Measurements from ENCODE around the gene MOGAT1. TPM values are rescaled to one million over a fixed set of nuclear protein-coding genes. Genes with fewer than 3 reads are reported as not detected.

The MOGAT1 gene
- total RNA-seq, 2 donors from 2014 or later = 0.24 TPM; not detected in 1

- no peaks in the 10 kb centered on the region for H3K27me3 ChIP-seq
- peak overlapping the region; percentile 83 for H3K27ac ChIP-seq
- H3K4me1 ChIP-seq = no peaks in the 10 kb centered on the region
- DNase-seq = no peak
- H3K4me3 ChIP-seq = peak overlapping the region; percentile 94
- peak overlapping the region in 1 of 2 donors; percentile 93 for H3K9ac ChIP-seq (ENCODE audit: low read depth in 2 of 2, low read length in 2 of 2)
- intact Hi-C loops (cut with DNase I) = no loop called here
- H3K9me3 ChIP-seq = no peaks in the 10 kb centered on the region
- TF ChIP-seq, protein P1, sequence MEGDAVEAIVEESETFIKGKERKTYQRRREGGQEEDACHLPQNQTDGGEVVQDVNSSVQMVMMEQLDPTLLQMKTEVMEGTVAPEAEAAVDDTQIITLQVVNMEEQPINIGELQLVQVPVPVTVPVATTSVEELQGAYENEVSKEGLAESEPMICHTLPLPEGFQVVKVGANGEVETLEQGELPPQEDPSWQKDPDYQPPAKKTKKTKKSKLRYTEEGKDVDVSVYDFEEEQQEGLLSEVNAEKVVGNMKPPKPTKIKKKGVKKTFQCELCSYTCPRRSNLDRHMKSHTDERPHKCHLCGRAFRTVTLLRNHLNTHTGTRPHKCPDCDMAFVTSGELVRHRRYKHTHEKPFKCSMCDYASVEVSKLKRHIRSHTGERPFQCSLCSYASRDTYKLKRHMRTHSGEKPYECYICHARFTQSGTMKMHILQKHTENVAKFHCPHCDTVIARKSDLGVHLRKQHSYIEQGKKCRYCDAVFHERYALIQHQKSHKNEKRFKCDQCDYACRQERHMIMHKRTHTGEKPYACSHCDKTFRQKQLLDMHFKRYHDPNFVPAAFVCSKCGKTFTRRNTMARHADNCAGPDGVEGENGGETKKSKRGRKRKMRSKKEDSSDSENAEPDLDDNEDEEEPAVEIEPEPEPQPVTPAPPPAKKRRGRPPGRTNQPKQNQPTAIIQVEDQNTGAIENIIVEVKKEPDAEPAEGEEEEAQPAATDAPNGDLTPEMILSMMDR (IDR thresholded peaks at IDR 0.05) = no peak
- H3K36me3 ChIP-seq = no peaks in the 10 kb centered on the region
Measured at GRCh38 chr2:222656526-222657446, 14.7 kb upstream of the MOGAT1 start.

GRCh38 chr2:222663479-222663878, 8.0 kb upstream of the MOGAT1 start:
- Histone ChIP-seq H3K36me3 (no peaks in the 10 kb centered on the region), H3K4me3 (no peak overlapping the region), H3K27ac (no peak overlapping the region), H3K9ac (ENCODE audit: low read depth in 2 of 2, low read length in 2 of 2) (no peak overlapping the region), H3K9me3 (no peaks in the 10 kb centered on the region), H3K4me1 (no peaks in the 10 kb centered on the region), H3K27me3 (no peaks in the 10 kb centered on the region)
- DNase-seq = no peak
- intact Hi-C loops (cut with DNase I) = no loop called here
- TF ChIP-seq, protein P1 (IDR thresholded peaks at IDR 0.05) = no peak

DNA sequence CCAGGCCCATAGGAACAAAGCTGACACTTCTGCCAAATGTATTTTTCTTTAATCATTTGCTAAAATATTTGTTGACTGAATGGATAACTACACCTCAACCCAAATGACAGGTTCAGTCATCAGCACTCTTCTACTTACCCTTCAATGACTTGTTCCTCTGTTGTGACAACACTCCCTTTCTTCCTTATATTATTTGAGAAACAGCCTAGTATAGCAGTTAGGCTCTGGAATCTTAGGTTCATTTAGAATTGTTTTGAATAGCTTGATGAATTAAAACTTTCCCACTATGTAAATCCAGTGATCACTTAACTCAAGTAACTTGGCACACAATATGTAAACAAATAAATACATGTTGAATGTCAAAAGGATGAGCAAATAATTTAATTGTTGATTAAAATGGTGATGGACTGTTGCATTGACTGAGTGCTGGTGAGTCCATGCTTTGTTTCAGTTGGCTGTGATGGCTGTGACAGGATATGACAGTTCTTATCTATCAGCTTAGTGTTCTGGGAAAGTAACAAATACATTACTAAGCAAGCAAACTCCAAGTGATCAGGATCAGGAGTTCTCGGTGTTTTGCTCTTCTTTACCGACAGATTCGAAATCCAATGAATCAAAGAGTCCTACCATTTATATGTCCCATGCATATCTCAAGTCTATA, 2.8 kb upstream of the MOGAT1 start:
- H3K27ac ChIP-seq = no peak overlapping the region
- H3K4me1 ChIP-seq = no peaks in the 10 kb centered on the region
- no peaks in the 10 kb centered on the region for H3K9me3 ChIP-seq
- H3K36me3 ChIP-seq = no peaks in the 10 kb centered on the region
- no peak for DNase-seq
- intact Hi-C loops (cut with DNase I) = no loop called here
- no peak overlapping the region for H3K9ac ChIP-seq (ENCODE audit: low read depth in 2 of 2, low read length in 2 of 2)
- TF ChIP-seq, protein P1 (IDR thresholded peaks at IDR 0.05) = no peak
- H3K27me3 ChIP-seq = no peaks in the 10 kb centered on the region
- no peak overlapping the region for H3K4me3 ChIP-seq

GRCh38 chr2:222669353-222669752, 2.1 kb upstream of the MOGAT1 start:
- H3K4me1 ChIP-seq = no peaks in the 10 kb centered on the region
- no peaks in the 10 kb centered on the region for H3K9me3 ChIP-seq
- H3K27ac ChIP-seq = no peak overlapping the region
- no peak overlapping the region for H3K9ac ChIP-seq (ENCODE audit: low read depth in 2 of 2, low read length in 2 of 2)
- intact Hi-C loops (cut with DNase I) = no loop called here
- H3K4me3 ChIP-seq = no peak overlapping the region
- no peaks in the 10 kb centered on the region for H3K36me3 ChIP-seq
- H3K27me3 ChIP-seq = no peaks in the 10 kb centered on the region
- TF ChIP-seq, protein P1 (IDR thresholded peaks at IDR 0.05) = no peak
- no peak for DNase-seq

- no peak overlapping the region for H3K27ac ChIP-seq
- H3K9ac ChIP-seq (ENCODE audit: low read depth in 2 of 2, low read length in 2 of 2) = no peak overlapping the region
- no peaks in the 10 kb centered on the region for H3K27me3 ChIP-seq
- H3K36me3 ChIP-seq = no peaks in the 10 kb centered on the region
- no peaks in the 10 kb centered on the region for H3K9me3 ChIP-seq
- TF ChIP-seq, protein P1 (IDR thresholded peaks at IDR 0.05) = no peak
- no peak for DNase-seq
- no peaks in the 10 kb centered on the region for H3K4me1 ChIP-seq
- intact Hi-C loops (cut with DNase I) = no loop called here
- H3K4me3 ChIP-seq = no peak overlapping the region
Measured at GRCh38 chr2:222670191-222671038, 1.0 kb upstream of the MOGAT1 start.

Data from colonic mucosa (tissue), 4 donors.